Fibroblast of upper back skin (primary cell): ENCODE results near the gene GNMT.
"Not testable (repeated sequence)": the region's sequence is repeated elsewhere in the genome, so short reads cannot be mapped to it uniquely, and the experiment has no call there.

Experiments used
- DNase-seq: peaks from one replicate; pipeline ENCODE4 v3.0.0-alpha.2; 2013

GNMT gene

DNA sequence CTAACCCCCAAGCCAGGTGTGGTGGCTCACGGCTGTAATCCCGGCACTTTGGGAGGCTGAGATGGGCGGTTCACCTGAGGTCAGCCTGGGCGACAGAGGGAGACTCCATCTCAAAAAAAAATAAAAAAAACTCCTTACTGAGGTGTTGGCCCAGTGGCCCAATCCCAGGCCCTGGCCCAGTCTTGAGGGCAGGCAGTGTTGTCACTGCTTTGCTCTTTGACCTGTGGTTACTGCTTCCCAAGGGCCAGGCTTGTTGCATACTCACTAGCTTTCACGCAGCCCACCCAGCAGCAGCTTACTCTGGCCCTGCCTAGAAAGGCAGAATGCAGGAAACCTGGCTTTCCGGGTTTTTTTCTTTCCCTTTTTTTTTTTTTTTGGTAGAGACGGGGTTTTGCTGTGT is 18.1 kb upstream of the GNMT start:
- no peak for DNase-seq

DNA sequence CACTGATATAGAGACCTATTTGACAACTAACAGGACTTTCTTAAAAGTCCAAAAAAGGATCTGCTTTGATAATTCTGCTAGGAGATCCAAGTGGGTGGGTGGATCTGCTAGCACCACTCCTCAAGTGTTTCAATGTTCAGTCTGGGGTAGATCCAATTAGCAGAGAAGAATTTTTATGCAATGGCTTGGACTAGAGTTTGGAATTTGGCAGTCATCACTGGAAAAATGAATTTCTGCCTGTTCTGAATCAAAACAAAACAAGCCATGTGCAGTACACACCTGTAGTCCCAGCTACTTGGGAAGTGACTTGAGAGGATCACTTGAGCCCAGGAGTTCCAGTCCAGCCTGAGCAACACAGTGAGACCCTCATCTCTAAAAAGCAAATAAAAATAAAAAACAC is 12.6 kb upstream of the GNMT start:
- DNase-seq = no peak

DNA sequence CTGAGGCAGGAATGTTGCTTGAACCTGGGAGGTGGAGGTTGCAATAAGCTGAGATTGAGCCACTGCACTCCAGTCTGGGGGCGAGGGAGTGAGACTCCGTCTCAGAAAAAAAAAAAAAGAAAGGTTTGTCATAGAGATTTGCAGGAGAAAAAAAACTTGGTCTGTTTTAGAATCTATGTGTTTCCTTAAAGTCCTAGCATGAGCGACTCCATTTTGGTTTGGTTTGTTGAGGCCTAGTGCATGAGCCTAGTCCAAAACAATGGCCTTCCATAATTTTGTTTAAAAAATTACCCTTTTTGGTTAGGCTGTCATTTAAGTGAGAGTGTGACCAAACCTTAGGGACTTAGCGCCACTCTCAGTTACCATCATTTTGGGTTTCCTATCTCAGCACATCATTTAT is 8.2 kb upstream of the GNMT start:
- DNase-seq = no peak

DNA sequence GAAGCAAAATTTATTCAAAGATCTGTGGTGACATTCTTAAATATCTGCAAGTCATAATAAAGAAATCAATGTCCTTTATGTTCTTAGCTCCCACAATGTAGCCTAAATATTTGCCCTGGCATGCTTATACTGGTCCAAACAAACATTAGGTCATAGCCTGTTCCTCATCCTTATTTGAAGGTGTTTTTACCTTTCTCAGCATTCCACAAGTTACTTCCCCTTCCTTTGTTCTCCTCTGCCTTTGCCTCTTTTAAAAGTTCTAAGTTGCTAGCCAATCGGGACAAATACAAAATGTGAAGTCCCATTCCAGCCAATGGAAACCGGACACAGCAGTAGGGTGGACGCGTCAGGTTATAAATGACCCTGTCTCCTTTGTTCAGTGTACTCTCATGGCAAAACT is 6.1 kb upstream of the GNMT start:
- not testable (repeated sequence) for DNase-seq

DNA sequence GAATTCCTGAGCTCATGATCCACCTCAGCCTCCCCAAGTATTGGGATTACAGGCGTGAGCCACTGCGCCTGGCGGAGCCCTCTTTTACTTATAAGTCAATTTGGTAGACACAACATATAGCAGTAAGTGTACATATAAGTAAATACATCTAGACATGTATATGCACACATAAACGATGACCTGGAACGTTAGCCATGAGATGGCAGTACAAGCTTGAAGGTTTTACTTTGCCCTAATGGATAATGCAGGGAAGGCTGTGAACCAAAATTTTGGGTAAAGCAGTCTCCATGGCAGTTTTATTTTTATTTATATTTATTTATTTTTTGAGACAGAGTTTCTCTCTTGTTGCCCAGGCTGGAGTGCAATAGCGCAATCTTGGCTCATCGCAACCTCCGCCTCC is 2.4 kb upstream of the GNMT start:
- no peak for DNase-seq

DNA sequence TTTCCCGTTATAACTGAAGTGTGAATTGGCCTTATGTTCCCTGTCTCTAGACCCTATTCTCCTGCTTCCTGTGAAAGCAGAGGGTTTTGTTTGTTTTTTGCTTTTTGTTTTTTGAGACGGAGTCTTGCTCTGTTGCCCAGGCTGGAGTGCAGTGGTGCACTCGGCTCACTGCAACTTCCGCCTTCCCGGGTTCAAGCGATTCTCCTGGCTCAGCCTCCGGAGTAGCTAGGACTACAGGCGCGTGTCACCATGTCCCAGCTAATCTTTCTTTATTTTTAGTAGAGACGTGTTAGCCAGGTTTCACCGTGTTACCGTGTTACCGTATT is 674 bp upstream of the GNMT start:
- DNase-seq = no peak

DNA sequence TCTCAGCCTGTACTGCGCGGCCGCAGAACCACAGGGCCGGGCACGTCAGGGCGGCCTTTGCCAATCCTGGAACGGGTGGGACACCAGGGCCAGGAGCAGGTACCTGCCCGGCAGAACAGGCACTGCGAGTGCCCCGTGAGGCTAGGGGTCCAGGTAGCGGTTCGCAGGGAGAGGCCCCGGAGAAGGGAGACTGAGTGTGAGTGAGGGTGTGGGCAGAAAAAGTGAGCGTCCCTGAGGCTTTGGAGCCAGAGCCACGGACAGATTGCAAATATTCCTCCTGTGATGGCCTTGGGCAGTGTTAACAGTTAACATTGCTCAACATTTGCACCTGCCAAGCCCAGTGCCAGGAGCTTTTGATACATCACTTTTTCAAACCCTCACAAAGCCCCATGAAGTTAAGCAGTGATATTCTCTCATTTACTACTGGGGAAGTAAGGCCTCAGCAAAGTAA is 491 bp downstream of the GNMT start:
- no peak for DNase-seq

DNA sequence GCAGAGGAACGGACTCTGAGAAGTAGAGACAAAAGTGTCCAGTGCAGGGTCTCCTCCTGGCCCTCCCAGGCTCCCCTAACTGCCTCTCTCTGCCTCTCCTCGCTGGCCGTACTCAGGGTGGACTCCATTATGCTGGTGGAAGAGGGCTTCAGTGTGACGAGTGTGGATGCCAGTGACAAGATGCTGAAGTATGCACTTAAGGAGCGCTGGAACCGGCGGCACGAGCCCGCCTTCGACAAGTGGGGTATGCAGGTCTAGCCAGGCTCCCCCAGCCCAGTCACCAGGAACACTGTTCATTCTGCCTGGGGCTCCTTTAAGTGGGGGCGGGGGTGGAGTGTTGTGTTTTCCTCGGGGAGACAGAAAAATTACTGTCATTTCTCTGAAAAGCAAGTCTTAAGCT is 1.5 kb downstream of the GNMT start:
- DNase-seq = no peak

DNA sequence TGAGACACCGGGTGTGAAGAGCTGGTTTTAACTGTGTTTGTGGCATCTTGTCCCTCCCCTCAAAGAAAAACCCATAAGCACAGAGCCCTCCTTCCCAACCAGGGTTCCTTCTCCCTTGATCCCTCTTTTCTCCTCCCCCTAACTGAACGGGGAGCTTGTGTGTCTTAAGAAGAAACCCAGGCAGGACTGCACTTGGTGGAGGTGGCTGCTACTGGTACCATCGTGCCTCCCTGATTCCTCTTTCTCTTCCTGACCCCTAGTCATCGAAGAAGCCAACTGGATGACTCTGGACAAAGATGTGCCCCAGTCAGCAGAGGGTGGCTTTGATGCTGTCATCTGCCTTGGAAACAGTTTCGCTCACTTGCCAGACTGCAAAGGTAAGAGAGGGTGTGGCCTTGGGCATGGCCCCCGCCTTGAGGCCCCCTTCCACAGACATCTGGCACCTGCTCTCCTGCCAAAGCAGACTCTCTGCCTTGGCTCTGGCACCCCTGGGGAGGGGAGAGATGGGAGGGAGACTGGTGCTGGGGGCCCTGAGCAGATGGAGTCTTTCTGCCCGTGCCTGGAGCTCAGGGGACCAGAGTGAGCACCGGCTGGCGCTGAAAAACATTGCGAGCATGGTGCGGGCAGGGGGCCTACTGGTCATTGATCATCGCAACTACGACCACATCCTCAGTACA is 2.1 kb downstream of the GNMT start:
- DNase-seq = no peak

DNA sequence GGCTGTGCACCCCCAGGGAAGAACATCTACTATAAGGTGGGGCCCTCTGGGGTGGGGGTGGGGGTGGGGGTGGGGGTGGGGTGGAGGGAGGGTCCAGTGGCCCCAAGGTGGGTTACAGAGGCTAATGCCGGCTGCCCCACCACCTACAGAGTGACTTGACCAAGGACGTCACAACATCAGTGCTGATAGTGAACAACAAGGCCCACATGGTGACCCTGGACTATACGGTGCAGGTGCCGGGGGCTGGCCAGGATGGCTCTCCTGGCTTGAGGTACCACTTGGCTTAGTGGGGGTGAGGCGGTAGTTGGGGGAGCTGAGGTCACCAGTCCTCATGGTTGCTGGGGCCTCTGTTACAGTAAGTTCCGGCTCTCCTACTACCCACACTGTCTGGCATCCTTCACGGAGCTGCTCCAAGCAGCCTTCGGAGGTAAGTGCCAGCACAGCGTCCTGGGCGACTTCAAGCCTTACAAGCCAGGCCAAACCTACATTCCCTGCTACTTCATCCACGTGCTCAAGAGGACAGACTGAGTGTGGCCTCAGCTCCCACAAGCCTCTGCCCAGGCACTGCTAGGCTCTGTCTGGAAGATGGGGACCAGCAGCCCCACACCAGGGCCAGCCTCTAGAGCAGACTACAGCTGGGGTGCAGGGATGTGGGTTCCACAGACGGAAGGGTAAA is 2.8 kb downstream of the GNMT start:
- no peak for DNase-seq

DNA sequence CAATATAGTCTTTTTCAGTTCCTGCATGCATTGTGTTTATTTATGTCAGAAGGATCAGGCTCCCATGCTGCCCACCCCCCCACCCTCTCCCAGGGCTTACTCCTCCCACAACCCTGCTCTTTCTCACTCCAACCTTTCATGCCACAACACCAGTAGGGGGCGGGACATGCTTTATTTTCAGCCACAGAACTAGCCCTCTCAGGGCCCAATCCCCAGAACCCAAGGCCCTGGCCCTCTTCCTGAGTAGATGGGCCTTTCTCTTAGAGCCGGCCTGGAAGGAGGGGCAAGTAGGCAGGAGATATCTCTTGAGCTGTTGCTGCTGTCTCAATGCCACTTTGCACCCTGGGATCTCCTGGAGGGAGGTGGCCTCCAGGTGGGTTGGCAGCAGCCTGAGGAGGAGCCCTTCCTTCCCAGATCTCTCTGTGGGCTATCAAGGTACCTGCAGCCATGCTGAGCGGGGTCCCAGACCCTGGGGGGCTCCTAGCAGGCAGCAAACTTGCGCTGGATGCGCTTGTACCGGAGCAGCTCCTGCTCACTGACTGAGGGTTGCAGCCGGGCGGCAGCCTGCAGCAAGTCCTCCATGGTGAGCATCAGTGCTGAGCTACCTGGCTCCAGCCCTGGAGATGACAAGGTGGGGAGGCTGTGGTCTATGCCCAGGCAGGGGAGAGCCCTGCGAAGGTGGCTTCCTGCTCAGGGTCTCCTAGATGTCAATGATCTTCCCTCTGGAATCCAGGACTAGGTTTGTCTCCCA is 3.5 kb downstream of the GNMT start:
- peak; percentile 41 for DNase-seq

DNA sequence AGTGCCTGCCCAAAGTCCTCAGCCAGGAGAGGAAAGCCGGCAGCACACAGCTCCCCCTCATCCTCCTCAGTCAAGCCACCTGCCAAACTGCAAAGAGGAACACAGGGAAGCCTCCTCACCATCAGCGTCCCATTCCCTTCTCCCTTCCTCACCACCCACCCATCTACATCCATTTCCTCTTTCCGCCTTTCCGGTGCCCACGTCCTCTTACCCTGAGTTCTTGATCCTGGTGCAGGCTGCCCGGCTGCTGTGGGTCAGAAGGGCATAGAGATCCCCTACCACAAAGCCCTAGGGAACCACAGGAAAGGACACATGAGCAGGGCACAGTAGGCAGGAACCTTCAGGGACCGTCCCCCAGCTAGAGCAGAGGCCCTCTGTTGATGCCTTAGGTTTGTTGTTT is 6.0 kb downstream of the GNMT start:
- DNase-seq = no peak

DNA sequence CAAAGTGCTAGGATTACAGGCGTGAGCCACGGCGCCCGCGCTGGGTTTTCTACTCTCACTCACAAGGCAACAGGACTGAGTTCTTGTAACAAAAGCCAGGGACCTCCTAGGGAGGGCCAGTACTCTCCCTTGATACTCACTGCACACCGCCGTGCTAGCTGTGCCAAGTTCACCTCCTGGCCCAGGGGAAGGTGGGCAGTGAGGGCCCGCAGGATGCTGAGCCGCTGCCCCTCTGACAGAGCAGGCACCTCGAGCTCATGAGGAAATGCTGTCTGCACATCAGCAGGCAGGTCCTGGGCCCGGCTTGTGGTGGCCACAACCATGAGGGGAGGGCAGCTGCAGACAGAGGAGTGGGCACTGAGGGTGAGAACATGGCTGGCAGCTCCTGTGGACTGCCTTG is 6.7 kb downstream of the GNMT start:
- no peak for DNase-seq

DNA sequence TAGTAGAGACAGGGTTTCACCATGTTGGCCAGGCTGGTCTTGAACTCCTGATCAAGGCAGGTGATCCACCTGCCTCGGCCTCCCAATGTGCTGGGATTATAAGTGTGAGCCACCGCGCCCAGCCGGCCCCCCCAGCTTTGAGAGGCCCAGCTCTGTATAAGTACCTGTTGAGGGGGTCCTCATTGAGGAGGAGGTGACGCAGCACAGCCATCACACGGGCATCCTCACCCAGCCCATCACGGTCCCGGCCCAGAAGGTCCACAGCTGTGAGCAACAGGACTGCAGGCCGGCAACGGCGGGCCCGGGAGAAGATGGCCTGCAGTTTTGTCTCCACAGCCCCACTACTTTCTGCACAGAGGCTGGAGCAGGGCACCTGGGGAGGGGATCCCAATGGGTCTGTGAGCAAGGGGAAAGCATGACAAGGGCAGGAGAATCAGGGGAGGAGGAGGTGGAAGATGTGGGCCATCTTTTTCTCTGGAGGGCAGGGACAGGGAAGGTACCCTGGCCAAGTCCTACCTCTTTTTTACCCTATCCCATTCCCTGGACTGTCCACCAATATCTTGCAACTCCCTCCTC is 7.7 kb downstream of the GNMT start:
- no peak for DNase-seq

DNA sequence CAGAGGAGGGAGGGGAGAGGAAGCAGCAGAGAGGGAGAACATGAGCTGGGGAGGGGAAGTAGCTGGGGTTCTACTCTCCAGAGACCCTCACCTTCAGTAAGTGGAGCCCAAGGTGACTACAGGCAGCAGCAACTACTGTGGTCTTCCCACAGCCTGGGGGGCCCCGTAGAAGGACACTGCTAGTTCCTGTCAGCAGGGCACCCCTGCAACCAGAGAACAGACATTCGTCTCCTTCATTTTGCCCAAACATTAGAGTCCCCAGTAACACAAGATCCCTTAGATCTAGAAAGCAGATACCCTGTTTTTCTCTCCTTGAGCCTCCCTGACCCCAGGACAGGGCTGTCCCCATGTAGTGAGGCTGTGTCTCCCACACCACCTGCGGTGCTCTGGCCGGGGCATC is 8.2 kb downstream of the GNMT start:
- DNase-seq = no peak

DNA sequence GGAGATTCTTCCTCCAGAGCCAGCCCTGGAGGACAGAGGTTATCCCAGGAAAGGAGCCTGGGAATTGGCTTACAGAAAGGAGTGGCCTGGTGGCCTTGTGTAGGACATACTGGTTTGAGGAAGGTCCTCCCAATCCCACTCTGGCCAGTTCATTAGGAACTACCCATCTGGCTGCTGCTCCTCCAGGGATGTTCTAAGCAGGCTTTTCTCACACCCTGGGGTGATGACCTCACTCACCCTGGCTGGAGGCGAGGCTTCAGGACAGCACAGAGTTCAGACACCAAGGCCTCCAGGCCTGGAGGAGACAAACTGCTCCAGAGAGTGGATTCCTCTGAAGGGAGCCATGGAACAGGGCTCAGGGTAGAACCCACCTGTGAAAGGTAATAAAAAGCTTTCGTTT is 8.9 kb downstream of the GNMT start:
- no peak for DNase-seq

DNA sequence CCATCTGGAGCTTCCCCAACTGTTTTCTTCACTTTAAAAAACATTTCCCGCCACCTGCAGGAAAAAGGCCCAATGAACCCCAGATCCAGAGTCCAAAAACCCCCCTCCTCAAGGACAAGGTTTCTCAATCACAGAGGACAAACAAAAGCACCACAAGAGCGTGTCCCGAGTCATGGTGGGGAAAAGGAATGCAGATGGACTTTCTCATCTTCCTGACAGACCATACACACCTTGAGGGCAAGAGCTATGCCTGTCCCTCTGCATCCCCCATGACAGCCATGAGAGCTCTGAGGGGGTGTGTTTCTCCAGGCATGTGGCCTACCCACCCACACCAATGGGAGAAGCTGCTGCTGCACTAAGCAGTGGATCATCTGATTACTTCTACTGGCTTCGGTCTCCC is 9.4 kb downstream of the GNMT start:
- no peak for DNase-seq

DNA sequence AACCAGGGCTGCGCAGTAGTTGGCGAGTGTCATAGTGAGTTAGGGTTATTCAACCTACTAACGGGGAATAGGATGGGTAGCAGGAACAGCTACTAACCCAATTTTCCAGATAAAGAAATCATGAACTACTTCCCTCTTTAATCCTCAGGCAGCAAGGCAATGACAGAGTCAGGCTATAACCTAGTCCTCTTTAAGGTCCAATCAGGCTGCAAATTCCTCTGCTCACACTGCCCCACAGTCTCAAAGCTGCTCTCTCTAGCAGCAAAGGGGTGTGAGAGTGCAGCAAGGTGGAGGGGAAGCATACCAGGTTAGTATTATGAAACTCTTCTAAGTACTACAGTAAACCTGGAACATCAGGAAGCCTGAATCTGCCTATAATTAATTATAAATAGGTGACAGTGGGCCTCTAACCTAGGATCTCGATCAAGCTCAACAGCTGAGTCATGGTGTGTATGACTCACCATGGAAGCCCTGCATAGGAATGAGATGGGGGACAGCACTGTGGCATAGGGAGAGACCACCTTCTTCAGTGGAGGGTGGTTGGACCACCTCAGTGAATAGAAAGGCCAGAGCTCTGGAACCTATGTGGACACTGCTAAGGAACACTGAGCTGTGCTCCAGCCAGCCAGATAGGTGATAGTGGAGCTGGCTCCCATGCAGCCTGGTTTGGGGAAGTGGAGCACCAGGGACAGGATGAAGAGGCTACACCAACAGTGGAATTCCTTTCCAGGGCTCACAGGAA is 10.5 kb downstream of the GNMT start:
- DNase-seq = peak; percentile 26

DNA sequence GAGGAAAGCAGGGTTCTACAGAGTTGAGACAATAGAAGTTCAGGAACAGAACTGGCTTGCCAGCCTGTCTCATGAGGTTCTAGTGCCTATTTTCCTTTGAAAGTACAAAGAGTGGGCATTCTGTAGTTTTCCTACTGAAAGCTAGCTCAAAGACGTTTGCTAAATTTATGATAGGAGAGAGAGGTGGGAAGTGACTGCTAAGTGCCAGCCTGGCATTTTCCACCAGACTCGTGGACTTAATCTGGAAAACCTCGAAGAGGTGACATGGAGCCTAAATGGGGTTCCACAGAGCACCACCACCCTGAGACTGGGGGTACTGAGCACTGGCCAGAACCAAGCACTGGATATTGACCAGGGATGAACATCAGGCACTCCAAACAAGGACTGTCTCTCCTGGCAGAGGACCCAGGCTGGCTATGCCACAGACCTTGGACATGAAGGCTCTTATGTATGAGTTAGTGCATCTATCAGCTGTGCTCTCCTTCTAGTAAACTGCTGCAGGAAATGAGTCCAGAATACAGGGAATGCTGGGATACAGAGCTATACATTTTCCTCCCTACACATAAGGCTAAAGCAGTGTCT is 11.3 kb downstream of the GNMT start:
- no peak for DNase-seq

DNA sequence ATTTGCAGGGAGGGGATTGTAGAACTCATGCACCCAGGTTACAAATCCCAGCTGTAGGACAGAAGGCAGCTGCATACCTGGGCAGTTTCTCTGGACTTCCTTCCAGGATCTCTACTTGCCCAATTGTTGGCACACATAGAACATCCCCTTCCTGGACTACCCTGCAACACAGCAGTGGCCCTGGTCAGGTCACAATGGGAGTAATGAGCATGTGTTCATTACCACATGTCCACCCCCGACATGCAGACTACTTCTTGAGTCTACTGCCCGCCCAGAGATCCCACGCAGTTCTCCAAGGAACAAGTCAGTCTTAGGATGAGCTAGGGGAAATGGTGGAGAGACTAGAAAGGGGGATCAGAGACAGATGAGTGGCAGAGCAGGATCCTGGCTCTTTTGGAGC is 13.4 kb downstream of the GNMT start:
- no peak for DNase-seq

DNA sequence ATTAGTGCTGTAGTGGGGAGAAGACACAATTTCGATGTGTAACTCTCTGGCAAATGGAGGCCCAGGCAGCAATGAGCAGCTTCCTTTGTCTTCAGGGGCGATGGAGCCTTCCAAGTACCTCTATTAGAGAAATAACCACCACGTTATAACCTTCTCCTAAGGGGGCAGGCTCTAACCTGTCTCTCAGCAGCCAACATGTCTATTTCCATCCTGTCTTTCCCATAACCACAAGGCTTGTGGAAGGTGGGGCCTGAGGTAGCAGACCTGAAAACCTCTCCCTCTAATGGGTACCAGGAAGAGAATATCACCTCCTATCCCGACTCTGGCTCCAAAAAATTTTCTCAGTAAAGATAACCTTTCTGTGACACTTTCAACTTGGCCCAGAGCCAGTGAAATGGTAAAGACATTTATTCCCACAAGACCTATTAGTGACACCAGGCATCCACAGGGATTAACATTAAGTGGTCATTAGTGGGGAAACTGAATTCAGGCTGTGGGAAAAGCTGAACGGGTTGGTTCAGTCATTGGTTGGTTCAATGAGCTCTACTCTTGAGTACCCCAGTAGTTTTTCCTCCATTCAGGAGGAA is 14.5 kb downstream of the GNMT start:
- no peak for DNase-seq

DNA sequence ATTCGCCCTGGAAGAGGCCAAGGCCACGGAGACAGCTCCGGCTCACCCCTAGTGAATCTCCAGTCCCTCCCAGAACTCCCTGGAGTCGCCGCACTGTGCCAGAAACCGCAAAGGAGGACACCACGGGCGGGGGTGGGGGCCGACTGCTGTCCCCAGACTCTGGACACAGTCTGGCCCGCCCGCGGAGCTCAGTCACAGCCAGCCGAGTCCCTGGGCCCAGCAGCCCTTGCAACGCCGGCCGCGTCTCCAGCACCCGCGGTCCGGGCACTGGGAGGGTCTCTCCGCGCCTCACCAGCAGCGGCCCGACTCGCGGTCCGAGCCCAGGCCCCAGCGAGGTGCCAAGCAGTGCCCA is 17.9 kb downstream of the GNMT start:
- DNase-seq = no peak
